MG63 (cell line): ENCODE measurements around the gene ADAMTS18. TPM values are rescaled to one million over a fixed set of nuclear protein-coding genes. Genes with fewer than 3 reads are reported as not detected.
A peak's percentile ranks its signal among the peaks of the same experiment; 100 is the strongest.

Experiments used
- DNase-seq: peaks from one replicate; pipeline ENCODE4 v3.0.0-alpha.2; 2020
- H3K27me3 ChIP-seq: fragments of 250-450 bp; sonication (Bioruptor Pico); 2 replicates; pipeline ENCODE4 v1.5.1; 2020; ENCODE audit warnings: mild to moderate bottlenecking, moderate library complexity
- H3K36me3 ChIP-seq: fragments of 250-450 bp; sonication (Bioruptor Pico); 2 replicates; pipeline ENCODE4 v1.5.1; 2020; ENCODE audit warnings: mild to moderate bottlenecking, moderate library complexity
- H3K4me3 ChIP-seq: fragments of 250-450 bp; sonication (Bioruptor Pico); 2 replicates; pipeline ENCODE4 v1.5.1; 2020; ENCODE audit warnings: mild to moderate bottlenecking, moderate library complexity
- H3K9me3 ChIP-seq: fragments of 250-450 bp; sonication (Bioruptor Pico); 2 replicates; pipeline ENCODE4 v1.5.1; 2020; ENCODE audit warnings: mild to moderate bottlenecking, moderate library complexity
- total RNA-seq: library from RNA; depleted of rRNA; stranded (reverse); fragments of >200 nt; shearing (Covaris generic); gene quantifications from 2 replicates; pipeline ENCODE4 v1.2.3, GENCODE V29; 2014; ENCODE audit warnings: low replicate concordance

The ADAMTS18 gene
- total RNA-seq, 1 experiment from 2014 or later = not detected

DNA sequence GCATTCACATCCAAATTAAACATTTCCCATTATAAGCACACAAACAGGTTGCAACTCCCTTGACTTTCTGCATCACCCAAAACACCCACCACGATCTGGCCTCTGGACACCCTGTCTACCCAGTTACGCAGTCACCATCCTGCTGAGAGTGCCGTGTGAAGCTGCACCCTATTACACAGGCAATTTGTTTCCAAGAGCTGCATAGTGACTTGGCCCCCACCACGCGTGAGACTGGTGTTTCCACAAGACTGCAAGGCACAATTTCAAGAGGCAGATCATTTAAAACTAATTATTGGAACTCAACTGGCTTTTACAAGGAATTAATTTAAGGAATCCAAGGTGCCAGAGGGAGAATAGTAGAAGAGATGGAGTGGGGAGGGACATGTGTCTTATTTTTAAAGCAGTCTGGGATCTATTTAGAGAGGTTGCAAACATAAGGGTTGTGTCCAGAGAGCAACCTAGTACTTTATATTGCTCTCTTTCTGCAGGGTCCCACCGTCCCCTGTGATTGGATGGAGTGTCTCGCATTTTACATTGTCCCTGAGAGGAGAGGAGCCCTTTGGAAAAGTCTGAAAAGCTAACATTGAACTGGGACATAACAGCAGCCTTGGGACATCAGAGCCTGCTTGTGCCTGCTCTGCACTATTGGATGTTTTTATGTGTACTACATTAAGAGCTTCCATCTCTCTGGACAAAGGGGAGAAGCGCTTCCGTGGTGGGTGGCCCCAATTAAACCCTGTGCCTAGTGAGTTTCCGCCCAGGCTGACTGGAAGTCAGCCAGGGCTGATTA, 8.7 kb upstream of the ADAMTS18 start:
- Histone ChIP-seq H3K4me3 (no peak overlapping the region), H3K27me3 (no peaks in the 10 kb centered on the region), H3K36me3 (no peaks in the 10 kb centered on the region), H3K9me3 (no peaks in the 10 kb centered on the region)
- no peak for DNase-seq

DNA sequence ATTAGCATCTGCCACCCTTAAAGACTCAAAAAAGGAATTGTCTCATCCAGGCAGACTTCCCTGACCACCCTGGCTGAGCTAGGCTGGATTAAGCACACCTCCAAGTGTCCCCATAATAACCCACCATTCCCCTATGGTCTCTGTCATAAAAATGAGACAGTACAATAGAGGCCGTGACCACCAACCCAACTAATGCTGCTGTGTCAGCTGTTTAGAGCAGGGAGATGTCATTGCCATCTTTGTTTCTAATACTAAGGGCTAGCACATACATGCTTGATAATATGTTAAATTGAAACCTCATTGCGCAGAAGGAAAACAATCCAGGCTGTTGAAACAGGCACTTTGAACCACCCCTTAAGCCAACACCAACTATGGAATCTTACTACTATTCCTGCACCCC, 7.2 kb upstream of the ADAMTS18 start:
- DNase-seq = no peak
- Histone ChIP-seq H3K4me3 (no peak overlapping the region), H3K9me3 (no peaks in the 10 kb centered on the region), H3K36me3 (no peaks in the 10 kb centered on the region), H3K27me3 (no peaks in the 10 kb centered on the region)

DNA sequence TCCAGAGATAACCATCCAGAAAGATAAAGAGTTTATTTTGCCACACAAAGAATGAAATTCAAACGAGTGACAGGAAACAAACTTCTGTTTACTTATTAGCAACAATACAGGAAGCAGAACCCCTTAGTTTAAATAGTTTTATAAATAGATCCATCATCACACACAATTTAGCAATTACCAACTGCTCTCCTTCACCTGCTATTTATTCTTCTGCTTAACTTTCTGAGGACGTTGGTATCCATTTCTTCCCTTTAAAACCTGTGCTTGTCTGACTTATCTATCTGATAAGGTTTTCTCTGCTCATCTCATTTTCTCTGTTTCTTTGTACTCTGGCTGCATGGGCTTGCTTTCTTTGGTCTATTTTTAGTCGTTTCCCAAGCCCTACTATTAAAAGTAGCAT, 4.3 kb upstream of the ADAMTS18 start:
- no peak for DNase-seq
- H3K4me3 ChIP-seq = no peak overlapping the region
- peaks cover 11% of the 10 kb centered on the region for H3K27me3 ChIP-seq
- H3K36me3 ChIP-seq = no peaks in the 10 kb centered on the region
- no peaks in the 10 kb centered on the region for H3K9me3 ChIP-seq

DNA sequence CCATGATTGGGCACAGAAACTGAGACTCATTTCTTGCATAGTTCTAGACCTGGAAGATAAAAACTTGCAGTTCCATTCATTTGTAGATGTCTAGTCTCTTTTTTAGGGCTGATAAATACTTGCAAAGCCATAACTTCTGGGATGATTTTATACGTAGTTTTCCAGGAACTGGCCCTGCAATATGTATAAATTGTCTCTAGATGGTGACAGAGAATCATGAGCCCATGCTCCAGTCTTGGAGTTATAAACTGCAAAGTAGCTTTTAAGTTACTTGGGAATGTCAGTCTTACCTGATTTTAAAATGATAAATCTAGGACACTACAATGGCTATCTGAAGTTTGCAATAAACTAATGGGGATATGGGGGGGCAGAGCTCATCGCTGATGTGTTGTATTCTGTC, 3.0 kb upstream of the ADAMTS18 start:
- Histone ChIP-seq H3K4me3 (no peak overlapping the region), H3K36me3 (no peaks in the 10 kb centered on the region), H3K27me3 (peaks cover 17% of the 10 kb centered on the region), H3K9me3 (no peaks in the 10 kb centered on the region)
- no peak for DNase-seq

DNA sequence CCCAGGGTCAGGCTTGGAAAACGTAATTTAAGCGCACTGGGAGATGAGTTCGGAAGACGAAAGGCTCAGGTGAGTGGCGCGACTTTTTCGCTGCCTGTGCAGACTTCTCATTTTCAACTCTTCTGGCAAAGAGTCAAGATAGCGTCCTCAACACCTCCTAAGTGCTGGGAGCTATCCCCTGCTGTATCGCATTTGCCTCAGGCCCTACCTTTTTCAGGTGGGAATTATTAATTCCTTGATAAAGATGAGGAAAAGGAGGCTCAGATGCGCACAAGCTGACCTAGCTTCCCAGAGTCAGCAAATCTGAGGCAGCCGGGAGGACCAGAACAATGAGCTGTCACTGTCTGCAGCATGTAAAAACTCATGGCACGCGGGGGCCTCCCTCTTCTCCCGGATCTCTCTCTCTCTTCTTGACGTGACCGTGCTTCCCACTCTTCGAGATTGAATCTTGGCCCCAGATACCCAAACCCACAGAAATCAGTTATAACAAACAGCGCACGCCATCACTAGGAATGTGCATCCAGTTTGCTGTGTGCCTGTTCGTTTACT, 512 bp upstream of the ADAMTS18 start:
- peaks cover 17% of the 10 kb centered on the region for H3K27me3 ChIP-seq
- H3K4me3 ChIP-seq = no peak overlapping the region
- DNase-seq = no peak
- H3K9me3 ChIP-seq = no peaks in the 10 kb centered on the region
- H3K36me3 ChIP-seq = no peaks in the 10 kb centered on the region

DNA sequence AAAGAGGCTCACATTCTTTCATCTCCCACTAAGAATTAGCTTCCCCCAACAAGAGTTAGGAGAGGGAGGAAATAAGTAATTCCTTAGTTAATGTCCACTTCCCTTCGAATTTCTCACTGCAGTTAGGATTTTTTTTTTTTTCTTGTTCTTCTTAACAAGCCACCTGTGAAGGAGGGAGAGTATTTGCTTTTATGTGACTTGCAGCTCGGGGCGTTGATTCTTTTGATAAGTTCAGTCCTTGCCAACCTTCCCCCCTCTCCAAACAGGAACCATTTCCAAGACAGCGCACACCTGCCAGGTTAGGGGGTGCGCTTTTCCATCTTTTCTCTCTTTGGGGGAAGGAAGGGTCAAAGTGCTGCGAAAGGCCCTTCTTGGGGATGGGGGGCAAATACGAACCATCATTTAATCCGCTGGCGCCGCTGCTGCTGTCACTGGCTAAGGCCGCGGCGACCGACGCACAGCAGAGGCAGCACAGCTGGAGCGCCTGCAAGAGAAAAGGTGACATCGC, 758 bp downstream of the ADAMTS18 start:
- no peaks in the 10 kb centered on the region for H3K9me3 ChIP-seq
- H3K36me3 ChIP-seq = no peaks in the 10 kb centered on the region
- no peak for DNase-seq
- H3K27me3 ChIP-seq = peaks cover 17% of the 10 kb centered on the region
- no peak overlapping the region for H3K4me3 ChIP-seq

DNA sequence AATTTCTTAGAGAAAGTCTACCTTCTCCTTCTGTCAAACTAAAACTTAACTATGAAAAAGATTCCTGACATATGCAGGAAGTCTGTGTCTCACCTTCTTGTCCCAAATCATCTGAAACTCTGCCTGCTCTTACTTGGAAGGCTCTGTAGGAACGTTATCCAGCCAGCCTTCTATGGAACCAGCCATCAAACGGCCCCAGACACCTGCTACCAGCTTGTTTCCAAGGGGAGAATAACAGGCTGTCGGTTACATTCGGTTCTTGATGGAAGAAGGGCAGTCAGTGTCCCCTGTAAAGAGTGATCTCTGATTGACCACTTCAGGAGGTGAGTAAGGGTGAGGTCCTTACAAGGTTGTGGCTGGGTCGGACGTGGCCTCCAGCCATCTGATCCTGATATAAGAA, 1.7 kb downstream of the ADAMTS18 start:
- Histone ChIP-seq H3K4me3 (no peak overlapping the region), H3K36me3 (no peaks in the 10 kb centered on the region), H3K9me3 (no peaks in the 10 kb centered on the region), H3K27me3 (peaks cover 17% of the 10 kb centered on the region)
- DNase-seq = no peak

DNA sequence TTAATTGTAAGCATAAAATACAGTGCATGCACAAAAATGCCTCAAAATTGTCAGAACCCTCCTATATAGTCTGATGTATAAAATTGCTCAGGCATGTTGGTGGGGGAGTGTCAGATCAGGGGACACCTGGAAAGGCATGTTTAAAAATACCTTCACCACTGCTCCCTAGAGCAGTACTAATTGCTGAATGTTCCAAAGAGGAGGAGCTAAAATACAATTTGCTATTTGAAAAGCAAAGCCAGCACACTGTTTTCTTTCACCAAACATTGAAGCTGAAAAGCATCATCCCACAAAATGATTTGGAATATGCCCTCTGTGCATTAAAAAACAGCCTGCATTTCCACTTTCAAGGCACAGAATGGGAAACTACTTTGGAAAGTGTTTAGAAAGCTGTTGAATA, 2.6 kb downstream of the ADAMTS18 start:
- Histone ChIP-seq H3K4me3 (no peak overlapping the region), H3K9me3 (no peaks in the 10 kb centered on the region), H3K27me3 (peaks cover 17% of the 10 kb centered on the region), H3K36me3 (no peaks in the 10 kb centered on the region)
- DNase-seq = no peak

DNA sequence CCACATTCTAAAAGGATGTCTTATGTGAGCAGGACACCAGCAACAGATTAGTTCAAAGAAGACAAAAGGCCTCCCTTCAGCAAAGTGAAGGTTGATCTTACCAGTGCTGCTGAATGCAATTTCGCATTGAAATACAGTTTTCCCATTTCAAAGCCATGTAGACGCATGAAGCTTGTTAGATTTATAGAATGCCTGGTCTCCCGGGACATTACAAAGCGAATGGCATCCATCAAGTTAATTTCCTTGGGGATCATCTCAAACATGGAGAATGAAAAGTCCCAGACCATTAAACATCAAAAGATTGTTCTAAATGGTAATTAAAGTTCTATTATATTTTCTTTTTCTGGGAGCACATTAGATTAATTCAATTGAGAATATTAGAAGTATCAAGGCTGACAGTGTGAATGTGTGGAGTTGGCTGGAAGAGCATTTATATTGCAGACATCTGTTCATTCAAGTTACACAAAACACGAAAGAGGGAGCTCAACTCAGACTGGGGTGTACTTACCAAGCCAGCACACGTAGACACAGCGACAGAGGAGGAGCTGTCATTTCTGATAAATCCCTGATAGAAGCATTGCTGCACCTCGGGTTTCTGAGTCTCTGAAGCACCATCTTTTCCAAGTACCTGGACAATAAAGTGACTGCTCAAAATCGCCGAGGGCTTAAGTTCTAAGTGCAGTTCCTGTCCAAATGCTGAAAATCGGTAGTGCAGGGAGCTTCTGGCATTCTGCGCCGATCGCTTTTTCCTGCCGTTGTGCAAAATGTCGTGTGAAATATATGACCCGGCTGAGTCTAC, 3.8 kb downstream of the ADAMTS18 start:
- Histone ChIP-seq H3K4me3 (no peak overlapping the region), H3K36me3 (no peaks in the 10 kb centered on the region), H3K9me3 (no peaks in the 10 kb centered on the region), H3K27me3 (peaks cover 17% of the 10 kb centered on the region)
- DNase-seq = no peak

DNA sequence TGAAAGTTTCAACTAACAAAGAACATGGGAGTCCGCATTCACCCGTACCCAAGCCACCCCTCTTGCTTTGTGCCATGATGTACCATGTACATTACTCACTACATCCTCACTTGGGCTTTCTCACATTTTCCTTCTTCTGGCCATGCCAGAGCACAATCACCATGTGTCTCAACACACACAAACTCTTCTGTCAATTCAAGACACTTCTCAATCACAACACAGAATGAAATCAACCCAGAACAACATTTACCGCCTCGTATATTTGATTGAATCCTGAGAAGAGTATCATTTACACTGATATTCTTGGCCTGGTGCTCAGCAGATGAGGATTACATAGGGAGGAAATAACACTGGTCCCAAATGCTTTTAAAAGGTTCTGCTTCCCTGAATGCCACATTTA, 4.5 kb downstream of the ADAMTS18 start:
- H3K9me3 ChIP-seq = no peaks in the 10 kb centered on the region
- no peak for DNase-seq
- peaks cover 14% of the 10 kb centered on the region; the same call in 1 of the 2 replicates for H3K27me3 ChIP-seq

DNA sequence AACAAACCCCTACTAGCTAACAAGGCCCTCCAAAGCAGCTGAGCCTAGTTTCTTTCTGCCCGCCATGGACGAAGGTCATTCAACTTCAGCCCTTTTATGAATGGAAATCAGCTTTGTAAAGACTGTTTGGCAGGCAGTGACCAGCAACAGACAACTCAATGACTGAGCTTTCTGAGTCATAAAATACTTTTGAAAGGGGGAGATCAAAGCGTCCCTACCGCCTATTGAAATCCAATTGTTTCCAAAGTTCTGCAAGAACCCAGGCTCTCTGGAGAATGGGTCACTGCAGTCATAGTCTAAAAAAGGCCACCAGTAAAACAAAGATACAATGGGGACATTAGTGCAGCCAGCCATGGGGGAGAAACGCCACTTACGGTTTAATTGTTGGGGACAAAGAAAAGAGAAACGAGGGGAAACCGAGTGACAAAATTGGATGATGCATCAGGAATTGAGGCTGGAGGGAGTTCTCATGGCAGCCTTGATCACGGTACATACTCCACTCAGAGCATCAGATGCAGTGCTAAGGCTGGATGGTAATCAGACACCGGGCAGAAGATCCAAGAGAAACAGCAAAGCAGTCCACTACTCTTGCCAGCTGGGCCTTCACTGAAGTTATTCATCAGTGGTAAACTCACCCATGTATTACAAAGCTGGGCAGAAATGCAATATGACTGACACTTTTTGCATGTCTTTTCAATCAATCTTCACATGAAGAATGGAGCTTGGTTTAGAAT, 9.8 kb downstream of the ADAMTS18 start:
- no peaks in the 10 kb centered on the region for H3K36me3 ChIP-seq
- DNase-seq = peak; percentile 55
- H3K27me3 ChIP-seq = no peaks in the 10 kb centered on the region
- H3K9me3 ChIP-seq = no peaks in the 10 kb centered on the region
- no peak overlapping the region for H3K4me3 ChIP-seq

More for the DNA sequence above, 4.5 kb downstream of the ADAMTS18 start:
- no peak overlapping the region for H3K4me3 ChIP-seq
- H3K36me3 ChIP-seq = no peaks in the 10 kb centered on the region

DNA sequence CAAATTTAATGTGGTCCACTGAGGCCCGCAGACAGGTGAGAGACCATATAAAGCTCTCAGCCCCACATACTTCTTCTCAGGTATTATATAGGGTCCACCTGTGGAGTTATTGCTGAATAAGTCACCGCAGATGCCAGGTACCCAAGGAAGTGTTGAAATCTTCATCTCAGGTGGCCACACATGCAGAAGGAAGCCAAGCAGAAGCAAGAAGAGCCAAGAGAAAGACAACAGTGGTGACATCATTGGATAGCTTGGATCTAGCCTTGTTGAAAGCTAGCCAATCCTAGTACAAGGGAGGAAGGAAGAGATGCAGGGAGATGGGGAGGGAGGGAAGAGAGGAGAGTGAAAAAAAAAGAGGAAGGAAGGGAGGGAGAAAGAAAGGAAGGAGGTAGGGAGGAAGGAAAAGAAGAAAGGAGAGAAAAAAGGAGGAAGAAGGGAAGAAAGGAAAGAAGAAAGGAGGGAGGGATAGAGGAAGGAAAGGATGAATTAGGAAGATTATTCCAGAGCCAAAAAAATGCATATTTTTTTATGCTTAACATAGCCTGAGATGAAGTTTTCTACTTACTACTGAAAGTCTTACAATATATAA, 12.5 kb downstream of the ADAMTS18 start:
- H3K36me3 ChIP-seq = no peaks in the 10 kb centered on the region
- H3K27me3 ChIP-seq = no peaks in the 10 kb centered on the region
- H3K9me3 ChIP-seq = no peaks in the 10 kb centered on the region
- H3K4me3 ChIP-seq = no peak overlapping the region
- DNase-seq = no peak

DNA sequence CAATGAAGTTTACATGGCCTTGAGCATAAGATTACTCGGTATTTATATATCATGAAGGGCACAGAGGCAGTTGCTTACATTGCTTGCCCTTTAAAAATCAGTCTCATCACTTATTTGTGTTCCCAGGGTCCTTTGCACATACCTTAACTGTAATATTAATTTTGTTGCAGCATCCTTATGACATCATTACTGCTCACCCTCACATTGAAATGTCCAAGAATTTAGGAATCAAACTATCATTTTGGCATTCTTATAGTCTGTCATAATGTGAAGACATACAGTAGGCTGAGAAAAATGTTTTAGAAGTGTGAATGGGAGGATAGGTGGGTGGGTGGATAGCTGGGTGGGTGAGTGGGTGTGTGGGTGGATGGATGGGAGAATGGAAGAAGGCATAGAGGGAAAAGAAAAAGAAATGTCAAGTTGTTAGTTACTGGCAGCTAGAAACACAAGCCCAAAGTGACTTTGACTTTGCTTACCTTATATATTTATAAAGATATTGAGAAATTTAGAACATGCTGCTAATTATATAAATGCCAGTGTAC, 17.8 kb downstream of the ADAMTS18 start:
- DNase-seq = no peak
- Histone ChIP-seq H3K36me3 (no peaks in the 10 kb centered on the region), H3K27me3 (no peaks in the 10 kb centered on the region), H3K9me3 (no peaks in the 10 kb centered on the region), H3K4me3 (no peak overlapping the region)

DNA sequence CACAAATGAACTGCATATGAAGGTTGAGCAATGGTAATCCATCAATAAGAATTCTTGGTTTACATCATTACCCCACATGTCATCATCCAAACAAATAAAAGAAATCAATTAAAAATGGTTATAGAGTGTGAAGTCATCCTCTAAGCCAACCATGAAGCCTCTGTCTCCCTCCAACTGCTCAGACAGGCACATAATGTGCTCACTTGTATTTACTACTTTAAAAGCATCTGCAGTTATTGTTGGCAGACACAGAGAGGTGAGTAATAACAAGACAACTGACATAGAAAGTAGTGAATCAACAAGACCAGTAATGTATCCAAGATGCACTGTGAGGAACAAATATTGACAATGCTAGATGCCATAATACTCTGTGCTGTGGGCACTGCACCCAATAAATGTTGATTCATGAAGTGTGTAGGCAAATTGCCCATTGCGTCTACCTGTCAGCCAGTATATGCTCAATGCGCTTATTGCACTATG, 20.0 kb downstream of the ADAMTS18 start:
- Histone ChIP-seq H3K36me3 (no peaks in the 10 kb centered on the region), H3K4me3 (no peak overlapping the region), H3K9me3 (no peaks in the 10 kb centered on the region), H3K27me3 (no peaks in the 10 kb centered on the region)
- DNase-seq = peak; percentile 29

DNA sequence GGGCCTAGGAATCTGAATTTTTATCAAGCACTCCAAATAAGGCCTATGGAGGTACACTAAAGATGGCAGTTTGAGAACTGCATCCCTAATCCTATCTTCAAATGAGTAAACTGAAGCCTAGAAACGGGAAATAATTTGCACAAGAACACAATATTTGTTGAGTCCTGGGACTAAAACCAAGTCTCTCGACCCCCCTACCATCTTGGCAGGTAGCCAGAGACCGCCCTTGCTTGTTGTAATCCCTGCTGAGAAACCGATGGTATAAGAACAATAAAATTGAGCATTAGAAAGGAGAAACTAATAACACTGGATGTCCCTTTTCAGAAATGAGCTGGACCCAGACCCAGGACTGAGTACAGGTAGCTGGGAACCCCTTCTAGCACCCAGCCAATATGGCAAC, 24.4 kb downstream of the ADAMTS18 start:
- H3K36me3 ChIP-seq = no peaks in the 10 kb centered on the region
- H3K4me3 ChIP-seq = no peak overlapping the region
- H3K27me3 ChIP-seq = no peaks in the 10 kb centered on the region
- no peaks in the 10 kb centered on the region for H3K9me3 ChIP-seq
- DNase-seq = no peak

DNA sequence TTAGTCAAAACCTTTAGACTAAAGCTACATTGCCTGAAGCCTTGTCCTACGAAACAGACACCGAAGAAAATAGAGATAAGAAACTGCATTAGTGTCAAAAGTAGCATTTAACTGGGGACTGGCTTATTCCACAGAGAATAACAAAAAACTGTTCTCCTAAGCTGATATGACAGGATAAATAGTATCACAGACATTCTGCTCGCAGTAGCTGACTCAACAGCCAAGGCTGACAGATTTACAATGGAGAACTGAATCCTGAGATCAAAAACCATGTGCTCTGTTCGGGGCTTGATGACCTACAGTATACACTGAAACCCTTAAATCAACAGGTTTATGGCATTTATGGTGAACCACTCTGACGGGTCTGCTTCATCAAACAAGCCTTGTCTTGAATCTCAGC, 25.5 kb downstream of the ADAMTS18 start:
- DNase-seq = no peak
- Histone ChIP-seq H3K36me3 (no peaks in the 10 kb centered on the region), H3K27me3 (no peaks in the 10 kb centered on the region)

More for the DNA sequence above, 25.5 kb downstream of the ADAMTS18 start:
- Histone ChIP-seq H3K4me3 (no peak overlapping the region), H3K9me3 (no peaks in the 10 kb centered on the region)
